Measurements from ENCODE around the gene TRIM29. TPM values are rescaled to one million over a fixed set of nuclear protein-coding genes. Genes with fewer than 3 reads are reported as not detected.

Gene TRIM29
- total RNA-seq, 4 donors from 2014 or later = 4.6 to 7.6 (median 6.1) TPM

DNA sequence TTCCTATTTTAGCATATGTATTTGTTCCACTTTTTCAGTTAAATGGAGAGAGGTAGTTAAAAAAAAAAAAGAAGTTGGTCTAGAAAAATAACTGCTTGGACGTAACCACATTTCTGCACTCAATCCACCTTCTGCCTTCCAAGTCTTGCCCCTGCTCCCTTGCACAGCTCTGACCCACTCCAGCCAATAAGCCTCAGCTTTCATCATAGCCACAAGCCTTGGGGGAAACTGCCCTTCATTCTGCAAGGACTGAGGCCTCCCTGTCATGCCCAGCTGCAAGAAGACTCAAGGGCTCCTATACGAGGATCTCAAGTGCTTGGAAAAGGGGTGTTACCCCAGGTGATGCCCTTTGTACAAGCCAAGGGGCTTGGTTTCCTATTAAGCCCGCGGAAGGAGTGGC lies 37.0 kb upstream of the TRIM29 start:
- Histone ChIP-seq H3K9me3 (no peaks in the 10 kb centered on the region), H3K4me1 (no peaks in the 10 kb centered on the region), H3K4me3 (no peak overlapping the region), H3K36me3 (no peaks in the 10 kb centered on the region), H3K27me3 (no peaks in the 10 kb centered on the region), H3K27ac (no peak overlapping the region)
- TF ChIP-seq POLR2A (IDR thresholded peaks at IDR 0.05) = no peak
- TF ChIP-seq, protein P1, sequence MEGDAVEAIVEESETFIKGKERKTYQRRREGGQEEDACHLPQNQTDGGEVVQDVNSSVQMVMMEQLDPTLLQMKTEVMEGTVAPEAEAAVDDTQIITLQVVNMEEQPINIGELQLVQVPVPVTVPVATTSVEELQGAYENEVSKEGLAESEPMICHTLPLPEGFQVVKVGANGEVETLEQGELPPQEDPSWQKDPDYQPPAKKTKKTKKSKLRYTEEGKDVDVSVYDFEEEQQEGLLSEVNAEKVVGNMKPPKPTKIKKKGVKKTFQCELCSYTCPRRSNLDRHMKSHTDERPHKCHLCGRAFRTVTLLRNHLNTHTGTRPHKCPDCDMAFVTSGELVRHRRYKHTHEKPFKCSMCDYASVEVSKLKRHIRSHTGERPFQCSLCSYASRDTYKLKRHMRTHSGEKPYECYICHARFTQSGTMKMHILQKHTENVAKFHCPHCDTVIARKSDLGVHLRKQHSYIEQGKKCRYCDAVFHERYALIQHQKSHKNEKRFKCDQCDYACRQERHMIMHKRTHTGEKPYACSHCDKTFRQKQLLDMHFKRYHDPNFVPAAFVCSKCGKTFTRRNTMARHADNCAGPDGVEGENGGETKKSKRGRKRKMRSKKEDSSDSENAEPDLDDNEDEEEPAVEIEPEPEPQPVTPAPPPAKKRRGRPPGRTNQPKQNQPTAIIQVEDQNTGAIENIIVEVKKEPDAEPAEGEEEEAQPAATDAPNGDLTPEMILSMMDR (IDR thresholded peaks at IDR 0.05) = no peak
- intact Hi-C loops (cut with DNase I; ENCODE audit: low total_unique reads) = loop anchor here (5.0 kb wide), 1 partner anchor 52 kb away; no protein-coding TSS in a partner anchor
- DNase-seq = no peak

GRCh38 chr11:120173807-120174206 lies 35.9 kb upstream of the TRIM29 start:
- Histone ChIP-seq H3K4me3 (no peak overlapping the region), H3K9me3 (no peaks in the 10 kb centered on the region), H3K4me1 (no peaks in the 10 kb centered on the region), H3K27ac (no peak overlapping the region), H3K36me3 (no peaks in the 10 kb centered on the region), H3K27me3 (no peaks in the 10 kb centered on the region)
- DNase-seq = no peak
- no peak for TF ChIP-seq POLR2A (IDR thresholded peaks at IDR 0.05)
- TF ChIP-seq, protein P1 (IDR thresholded peaks at IDR 0.05) = no peak
- intact Hi-C loops (cut with DNase I; ENCODE audit: low total_unique reads) = no loop called here

DNA sequence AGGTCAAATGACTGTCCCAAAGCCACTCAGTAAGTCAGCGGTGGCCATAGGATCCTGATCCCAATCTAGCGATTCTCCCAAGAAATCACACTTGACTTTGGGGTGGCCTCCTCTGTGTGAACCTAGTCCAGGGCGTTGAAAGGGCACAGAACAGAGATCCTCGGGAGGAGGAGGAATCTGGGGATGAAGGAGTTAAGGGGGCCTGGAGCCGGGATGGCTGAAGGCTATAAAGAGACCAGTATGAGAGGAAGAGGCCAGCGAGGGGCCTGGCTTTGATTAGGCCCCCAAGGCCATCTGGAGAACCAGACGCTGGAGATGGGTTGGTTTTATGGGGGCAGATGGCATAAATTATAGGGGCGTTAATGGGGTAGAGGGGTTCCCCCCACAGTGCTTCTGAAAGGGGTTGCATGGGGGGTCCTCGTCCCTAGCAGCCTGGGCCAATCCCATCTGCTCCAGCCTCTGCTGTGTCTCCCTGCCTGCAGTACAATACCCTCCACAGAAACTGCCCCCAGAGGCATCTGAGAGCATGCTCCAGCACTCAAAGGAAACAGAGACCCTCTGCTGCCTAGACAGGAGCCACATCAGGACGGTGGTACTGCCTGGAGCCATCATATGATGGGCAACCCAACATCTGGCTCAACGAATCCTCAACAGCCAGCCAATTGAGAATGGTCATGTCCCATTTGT lies 35.2 kb upstream of the TRIM29 start:
- Histone ChIP-seq H3K4me3 (no peak overlapping the region), H3K36me3 (no peaks in the 10 kb centered on the region), H3K27ac (no peak overlapping the region), H3K9me3 (no peaks in the 10 kb centered on the region), H3K4me1 (no peaks in the 10 kb centered on the region), H3K27me3 (no peaks in the 10 kb centered on the region)
- intact Hi-C loops (cut with DNase I; ENCODE audit: low total_unique reads) = no loop called here
- DNase-seq = no peak
- TF ChIP-seq, protein P1 (IDR thresholded peaks at IDR 0.05) = no peak
- TF ChIP-seq POLR2A (IDR thresholded peaks at IDR 0.05) = no peak

- Histone ChIP-seq H3K9me3 (no peaks in the 10 kb centered on the region), H3K36me3 (no peaks in the 10 kb centered on the region), H3K4me3 (no peak overlapping the region), H3K27me3 (no peaks in the 10 kb centered on the region), H3K4me1 (no peaks in the 10 kb centered on the region), H3K27ac (no peak overlapping the region)
- no peak for TF ChIP-seq POLR2A (IDR thresholded peaks at IDR 0.05)
- TF ChIP-seq, protein P1 (IDR thresholded peaks at IDR 0.05) = peak; percentile 77 to 95 (median 90)
- DNase-seq = peak; percentile 71 to 75
- intact Hi-C loops (cut with DNase I; ENCODE audit: low total_unique reads) = no loop called here
Measured at GRCh38 chr11:120172054-120172911, 34.4 kb upstream of the TRIM29 start.

GRCh38 chr11:120170741-120171261 lies 32.9 kb upstream of the TRIM29 start:
- no peaks in the 10 kb centered on the region for H3K27me3 ChIP-seq

More at GRCh38 chr11:120170741-120171261, 32.9 kb upstream of the TRIM29 start:
- no peaks in the 10 kb centered on the region for H3K4me1 ChIP-seq
- H3K9me3 ChIP-seq = no peaks in the 10 kb centered on the region
- H3K27ac ChIP-seq = no peak overlapping the region
- TF ChIP-seq, protein P1 (IDR thresholded peaks at IDR 0.05) = no peak
- TF ChIP-seq POLR2A (IDR thresholded peaks at IDR 0.05) = no peak
- H3K4me3 ChIP-seq = no peak overlapping the region
- DNase-seq = no peak
- intact Hi-C loops (cut with DNase I; ENCODE audit: low total_unique reads) = no loop called here
- no peaks in the 10 kb centered on the region for H3K36me3 ChIP-seq
